ENCODE measurements around the gene DNAJC12.

GRCh38 chr10:67770537-67770936, 67.5 kb downstream of the DNAJC12 start:
- TF ChIP-seq REST (IDR thresholded peaks at IDR 0.05; ENCODE audit: low read depth), result no peak
- no peak for TF ChIP-seq CREB1 (IDR thresholded peaks at IDR 0.05; ENCODE audit: low read depth)
- no peak for TF ChIP-seq TCF12 (IDR thresholded peaks at IDR 0.05; ENCODE audit: low read depth)
- TF ChIP-seq EP300 (IDR thresholded peaks at IDR 0.05; ENCODE audit: borderline replicate concordance), result no peak
- TF ChIP-seq NFIC (IDR thresholded peaks at IDR 0.05), result no peak
- no peak for TF ChIP-seq RAD21 (IDR thresholded peaks at IDR 0.05; ENCODE audit: low read depth)
- no peak for TF ChIP-seq USF1 (IDR thresholded peaks at IDR 0.05)
- no peak for TF ChIP-seq EGR1 (IDR thresholded peaks at IDR 0.05)
- no peak for TF ChIP-seq MAX (IDR thresholded peaks at IDR 0.05)
- TF ChIP-seq YY1 (IDR thresholded peaks at IDR 0.05; ENCODE audit: low read depth), result no peak
- TF ChIP-seq TAF1 (IDR thresholded peaks at IDR 0.05; ENCODE audit: low read depth), result no peak
- TF ChIP-seq TEAD4 (IDR thresholded peaks at IDR 0.05), result no peak
- TF ChIP-seq ZBTB7A (IDR thresholded peaks at IDR 0.05; ENCODE audit: low read depth), result no peak
- no peak for TF ChIP-seq CEBPB (IDR thresholded peaks at IDR 0.05)

Measured in Ishikawa (cell line).